Upper lobe of left lung (tissue), 6 donors: ENCODE results near the gene MST1R. TPM values are rescaled to one million over a fixed set of nuclear protein-coding genes. Genes with fewer than 3 reads are reported as not detected.

ENCODE experiments used
- ATAC-seq, 2 donors: fragments of 200-7000 bp; cut with Tn5 transposase; one replicate each; pipeline ENCODE4 v1.9.1; 2022; ENCODE audit warnings: mild to moderate bottlenecking in 2 of 2, moderate library complexity in 2 of 2; ENCODE audit not compliant: low FRiP score in 2 of 2
- DNase-seq, 2 donors: peaks; one replicate each; pipeline ENCODE4 v3.0.0-alpha.2; 2019 to 2020
- H3K27ac ChIP-seq, 4 donors: fragments of 200-600 bp; sonication (generic); one replicate each; pipeline ENCODE4 v1.5.1; 2016 to 2019
- H3K27me3 ChIP-seq, 4 donors: fragments of 200-600 bp; sonication (generic); one replicate each; pipeline ENCODE4 v1.5.1; 2017 to 2019
- H3K36me3 ChIP-seq, 4 donors: fragments of 200-600 bp; sonication (generic); one replicate each; pipeline ENCODE4 v1.5.1; 2016 to 2019
- H3K4me1 ChIP-seq, 4 donors: fragments of 200-600 bp; sonication (generic); one replicate each; pipeline ENCODE4 v1.5.1; 2018 to 2019
- H3K4me3 ChIP-seq, 4 donors: fragments of 200-600 bp; sonication (generic); one replicate each; pipeline ENCODE4 v1.5.1; 2017 to 2019; ENCODE audit warnings: mild to moderate bottlenecking in 2 of 4, moderate library complexity in 1 of 4
- H3K9me3 ChIP-seq, 4 donors: fragments of 200-600 bp; sonication (generic); one replicate each; pipeline ENCODE4 v1.5.1; 2018 to 2019
- CTCF ChIP-seq, 6 experiments: fragments of 450-650 bp in 4 of 6; fragments of 200-600 bp in 2 of 6; sonication (generic) in 2 of 6; IDR thresholded peaks; one replicate each; pipeline ENCODE4 v1.5.1; 2016 to 2019; ENCODE audit warnings: antibody characterized with exemption in 6 of 6
- EP300 ChIP-seq, 4 donors: sonication (generic); formaldehyde crosslinking; IDR thresholded peaks; one replicate each; pipeline ENCODE4 v1.5.1; 2017; ENCODE audit warnings: antibody characterized with exemption in 4 of 4, control low read depth in 2 of 4
- POLR2A ChIP-seq, 4 donors: fragments of 450-650 bp; IDR thresholded peaks; one replicate each; pipeline ENCODE4 v1.5.1; 2016 to 2017; ENCODE audit warnings: antibody characterized with exemption in 4 of 4, mild to moderate bottlenecking in 2 of 4
- POLR2AphosphoS5 ChIP-seq, 2 donors: sonication (generic); formaldehyde crosslinking; IDR thresholded peaks; one replicate each; pipeline ENCODE4 v1.5.1; 2017; ENCODE audit warnings: antibody characterized with exemption in 2 of 2
- WGBS, 2 donors: methylation state at CpG; one replicate each; pipeline ENCODE4 v1.1.5; 2017 to 2018; 5-methylcytosine and 5-hydroxymethylcytosine counted together
- total RNA-seq, 6 donors: library from RNA; depleted of rRNA in 4 of 6; stranded (reverse); fragments of >200 nt in 4 of 6; gene quantifications; one replicate each; pipeline versions ENCODE4 v1.1.0 to v1.2.1, GENCODE V29; 2016 to 2021
- donor health status: DM: no; HTN: no; CAD: no; lungs with moderate emphysema.
- donor health status: DM: no; HTN: yes; CAD: no; lungs with severe emphysema.

Gene MST1R
- total RNA-seq, 6 donors from 2014 or later: 24.5 to 97.4 (median 36.4) TPM

- H3K9me3 ChIP-seq: no peaks in the 10 kb centered on the region
- ATAC-seq (no peak), DNase-seq (no peak)
- H3K36me3 ChIP-seq: no peaks in the 10 kb centered on the region
- H3K27ac ChIP-seq: no peak overlapping the region
- no peaks in the 10 kb centered on the region for H3K27me3 ChIP-seq
- H3K4me3 ChIP-seq: peak overlapping the region in 3 of 4 donors; percentile 55 to 71 (median 64)
- 54 to 60% methylated on average over 5 of the region's 5 CpGs for WGBS, 2 donors
- no peak for TF ChIP-seq POLR2AphosphoS5 (IDR thresholded peaks at IDR 0.05)
- no peak for TF ChIP-seq CTCF (IDR thresholded peaks at IDR 0.05)
- no peak for TF ChIP-seq POLR2A (IDR thresholded peaks at IDR 0.05)
- TF ChIP-seq EP300 (IDR thresholded peaks at IDR 0.05): no peak
- peaks cover 0 to 12% (median 9%) of the 10 kb centered on the region in 4 donors for H3K4me1 ChIP-seq
These were observed 48.0 kb downstream of the MST1R start for GRCh38 chr3:49855662-49856061.

DNA sequence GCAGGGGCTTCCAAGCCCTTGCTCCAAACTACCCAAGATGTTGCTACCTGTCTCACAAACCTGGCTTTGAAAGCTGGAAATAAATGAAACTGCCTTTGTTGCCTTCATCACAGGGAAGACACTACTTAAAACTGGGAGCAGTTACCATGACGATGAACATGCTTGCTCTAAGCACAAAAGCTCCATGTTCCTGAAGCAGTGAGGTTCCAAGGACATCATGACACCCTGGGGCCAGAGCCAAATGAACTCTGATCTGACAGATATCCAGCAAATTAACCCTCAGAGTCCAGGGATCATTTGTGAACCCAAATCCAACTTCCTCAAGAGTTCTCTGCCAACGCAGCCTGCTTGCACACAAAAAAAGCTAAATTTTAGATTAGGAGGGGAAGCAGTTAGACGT is 58.0 kb downstream of the MST1R start:
- no peak for TF ChIP-seq CTCF (IDR thresholded peaks at IDR 0.05)
- no peak for TF ChIP-seq EP300 (IDR thresholded peaks at IDR 0.05)
- no peak for TF ChIP-seq POLR2A (IDR thresholded peaks at IDR 0.05)
- no peak for TF ChIP-seq POLR2AphosphoS5 (IDR thresholded peaks at IDR 0.05)
- no peak overlapping the region for H3K27ac ChIP-seq
- ATAC-seq: no peak

GRCh38 chr3:49844464-49845183 is 59.0 kb downstream of the MST1R start:
- 84 to 94% methylated on average over 5 of the region's 5 CpGs for WGBS, 2 donors
- no peak for TF ChIP-seq POLR2AphosphoS5 (IDR thresholded peaks at IDR 0.05)
- Histone ChIP-seq H3K27ac (no peak overlapping the region), H3K36me3 (no peaks in the 10 kb centered on the region), H3K4me3 (no peak overlapping the region), H3K4me1 (peaks cover 0 to 6% (median under 1%) of the 10 kb centered on the region in 4 donors), H3K27me3 (no peaks in the 10 kb centered on the region), H3K9me3 (no peaks in the 10 kb centered on the region)
- ATAC-seq (no peak), DNase-seq (no peak)

More for the DNA sequence above, 58.0 kb downstream of the MST1R start:
- no peaks in the 10 kb centered on the region for H3K4me1 ChIP-seq
- H3K9me3 ChIP-seq: no peaks in the 10 kb centered on the region
- no peaks in the 10 kb centered on the region for H3K27me3 ChIP-seq
- whole genome bisulfite sequencing, 2 donors: 92 to 93% methylated on average over 3 of the region's 3 CpGs
- no peak overlapping the region for H3K4me3 ChIP-seq
- no peaks in the 10 kb centered on the region for H3K36me3 ChIP-seq
- no peak for DNase-seq

GRCh38 chr3:49842843-49843517 is 60.7 kb downstream of the MST1R start:
- no peaks in the 10 kb centered on the region for H3K27me3 ChIP-seq
- no peaks in the 10 kb centered on the region for H3K9me3 ChIP-seq
- no peak for TF ChIP-seq EP300 (IDR thresholded peaks at IDR 0.05)
- no peak for TF ChIP-seq CTCF (IDR thresholded peaks at IDR 0.05)
- TF ChIP-seq POLR2A (IDR thresholded peaks at IDR 0.05): no peak
- no peak for TF ChIP-seq POLR2AphosphoS5 (IDR thresholded peaks at IDR 0.05)
- peaks cover 6 to 13% (median 8%) of the 10 kb centered on the region in 4 donors for H3K4me1 ChIP-seq
- WGBS, 2 donors: 90 to 98% methylated on average over 2 to 3 of the region's 3 CpGs
- DNase-seq: no peak
- H3K4me3 ChIP-seq: no peak overlapping the region
- H3K27ac ChIP-seq: no peak overlapping the region
- no peaks in the 10 kb centered on the region for H3K36me3 ChIP-seq
- ATAC-seq: no peak

DNA sequence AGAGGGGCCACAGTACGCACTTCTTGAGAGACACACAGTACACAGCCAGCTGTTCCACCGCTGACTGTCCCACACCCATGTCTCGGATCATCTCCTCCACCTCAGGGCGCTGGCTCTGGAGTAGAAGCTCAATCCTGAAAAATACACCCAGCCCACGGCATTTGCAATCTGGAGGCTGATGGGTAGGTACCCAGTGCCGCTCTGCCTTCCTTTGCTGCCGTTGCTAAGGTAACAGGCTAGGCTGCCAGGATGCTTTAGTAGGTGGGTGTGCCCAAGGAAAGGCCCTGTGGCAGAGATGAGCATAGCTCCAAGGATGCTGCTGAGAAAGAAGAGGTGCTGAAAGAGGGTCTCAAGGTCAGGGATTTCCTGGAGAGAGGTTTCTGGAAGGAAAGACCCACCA is 61.9 kb downstream of the MST1R start:
- Histone ChIP-seq H3K9me3 (no peaks in the 10 kb centered on the region), H3K27me3 (no peaks in the 10 kb centered on the region), H3K27ac (no peak overlapping the region), H3K4me3 (no peak overlapping the region), H3K4me1 (peaks cover 6 to 13% (median 8%) of the 10 kb centered on the region in 4 donors), H3K36me3 (no peaks in the 10 kb centered on the region)
- WGBS, 2 donors: 93 to 97% methylated on average over 7 of the region's 7 CpGs
- ATAC-seq (no peak), DNase-seq (no peak)
- no peak for TF ChIP-seq CTCF (IDR thresholded peaks at IDR 0.05)
- no peak for TF ChIP-seq EP300 (IDR thresholded peaks at IDR 0.05)
- no peak for TF ChIP-seq POLR2A (IDR thresholded peaks at IDR 0.05)
- no peak for TF ChIP-seq POLR2AphosphoS5 (IDR thresholded peaks at IDR 0.05)
